Karpas-422 (cell line): ENCODE results near the gene SYNE3. TPM values are rescaled to one million over a fixed set of nuclear protein-coding genes. Genes with fewer than 3 reads are reported as not detected.

Experiments
- DNase-seq: peaks from one replicate; pipeline ENCODE4 v3.0.0-alpha.2; 2015
- H2AFZ ChIP-seq: fragments of 200-600 bp; sonication (generic); 2 replicates; pipeline ENCODE4 v1.6.1; 2014; ENCODE audit warnings: antibody characterized with exemption, low read length, mixed read lengths
- H3K27ac ChIP-seq: fragments of 200-600 bp; sonication (generic); 2 replicates; pipeline ENCODE4 v1.5.1; 2014; ENCODE audit warnings: mild to moderate bottlenecking, low read length, moderate library complexity
- H3K27me3 ChIP-seq: fragments of 200-600 bp; sonication (generic); 2 replicates; pipeline ENCODE4 v1.6.1; 2014; ENCODE audit warnings: low read length, mixed read lengths
- H3K36me3 ChIP-seq: fragments of 200-600 bp; sonication (generic); 2 replicates; pipeline ENCODE4 v1.6.1; 2014; ENCODE audit warnings: low read length, mixed read lengths; ENCODE audit not compliant: insufficient read depth
- H3K4me1 ChIP-seq: fragments of 200-600 bp; sonication (generic); 2 replicates; pipeline ENCODE4 v1.6.1; 2014; ENCODE audit warnings: mild to moderate bottlenecking, low read length, mixed read lengths
- H3K4me2 ChIP-seq: fragments of 200-600 bp; sonication (generic); 2 replicates; pipeline ENCODE4 v1.6.1; 2014; ENCODE audit warnings: low read length, low read depth, mild to moderate bottlenecking; ENCODE audit not compliant: poor library complexity, severe bottlenecking
- H3K4me3 ChIP-seq: fragments of 200-600 bp; sonication (generic); 2 replicates; pipeline ENCODE4 v1.5.1; 2014; ENCODE audit warnings: mild to moderate bottlenecking, antibody characterized with exemption, low read length, mixed read lengths
- H3K79me2 ChIP-seq: fragments of 200-600 bp; sonication (generic); 2 replicates; pipeline ENCODE4 v1.6.1; 2014; ENCODE audit warnings: mild to moderate bottlenecking, low read length, mixed read lengths
- H3K9ac ChIP-seq: fragments of 200-600 bp; sonication (generic); 2 replicates; pipeline ENCODE4 v1.6.0; 2014; ENCODE audit warnings: low read length
- H3K9me2 ChIP-seq: fragments of 200-600 bp; sonication (generic), shearing (Covaris generic); replicated peaks from 2 replicates; pipeline ENCODE4 v1.6.0; 2014; ENCODE audit warnings: mild to moderate bottlenecking, low read length, moderate library complexity; ENCODE audit not compliant: insufficient read depth
- H3K9me3 ChIP-seq: fragments of 300-700, 200-600 bp; sonication (generic); 2 replicates; pipeline ENCODE4 v1.6.1; 2014; ENCODE audit warnings: low read length, mixed read lengths
- H4K20me1 ChIP-seq: fragments of 200-600 bp; sonication (generic); 2 replicates; pipeline ENCODE4 v1.6.1; 2014; ENCODE audit warnings: mild to moderate bottlenecking, antibody characterized with exemption, low read length, low read depth; ENCODE audit not compliant: insufficient read depth
- total RNA-seq: library from RNA; depleted of rRNA; stranded (reverse); fragments of >200 nt; shearing (Covaris generic); gene quantifications from 2 replicates; pipeline ENCODE4 v1.2.3, GENCODE V29; 2014; ENCODE audit warnings: low replicate concordance; rRNA removed

The SYNE3 gene, protein sequence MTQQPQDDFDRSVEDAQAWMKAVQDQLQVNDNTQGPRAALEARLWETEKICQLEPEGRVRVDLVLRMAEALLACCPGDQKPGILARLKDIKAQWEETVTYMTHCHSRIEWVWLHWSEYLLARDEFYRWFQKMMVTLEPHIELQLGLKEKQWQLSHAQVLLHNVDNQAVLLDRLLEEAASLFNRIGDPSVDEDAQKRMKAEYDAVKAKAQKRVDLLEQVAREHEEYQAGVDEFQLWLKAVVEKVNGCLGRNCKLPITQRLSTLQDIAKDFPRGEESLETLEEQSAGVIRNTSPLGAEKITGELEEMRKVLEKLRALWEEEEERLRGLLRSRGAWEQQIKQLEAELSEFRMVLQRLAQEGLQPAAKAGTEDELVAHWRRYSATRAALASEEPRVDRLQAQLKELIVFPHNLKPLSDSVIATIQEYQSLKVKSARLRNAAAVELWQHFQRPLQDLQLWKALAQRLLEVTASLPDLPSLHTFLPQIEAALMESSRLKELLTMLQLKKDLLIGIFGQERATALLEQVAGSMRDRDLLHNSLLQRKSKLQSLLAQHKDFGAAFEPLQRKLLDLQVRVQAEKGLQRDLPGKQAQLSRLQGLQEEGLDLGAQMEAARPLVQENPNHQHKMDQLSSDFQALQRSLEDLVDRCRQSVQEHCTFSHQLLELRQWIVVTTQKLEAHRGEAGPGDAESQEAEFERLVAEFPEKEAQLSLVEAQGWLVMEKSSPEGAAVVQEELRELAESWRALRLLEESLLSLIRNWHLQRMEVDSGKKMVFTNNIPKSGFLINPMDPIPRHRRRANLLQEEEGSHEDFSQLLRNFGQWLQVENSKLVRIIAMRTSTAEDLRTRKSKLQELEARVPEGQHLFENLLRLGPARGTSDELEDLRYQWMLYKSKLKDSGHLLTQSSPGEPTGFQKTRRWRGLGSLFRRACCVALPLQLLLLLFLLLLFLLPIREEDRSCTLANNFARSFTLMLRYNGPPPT
- total RNA-seq, result 1.8 and 3.3 TPM in 2 replicates

DNA sequence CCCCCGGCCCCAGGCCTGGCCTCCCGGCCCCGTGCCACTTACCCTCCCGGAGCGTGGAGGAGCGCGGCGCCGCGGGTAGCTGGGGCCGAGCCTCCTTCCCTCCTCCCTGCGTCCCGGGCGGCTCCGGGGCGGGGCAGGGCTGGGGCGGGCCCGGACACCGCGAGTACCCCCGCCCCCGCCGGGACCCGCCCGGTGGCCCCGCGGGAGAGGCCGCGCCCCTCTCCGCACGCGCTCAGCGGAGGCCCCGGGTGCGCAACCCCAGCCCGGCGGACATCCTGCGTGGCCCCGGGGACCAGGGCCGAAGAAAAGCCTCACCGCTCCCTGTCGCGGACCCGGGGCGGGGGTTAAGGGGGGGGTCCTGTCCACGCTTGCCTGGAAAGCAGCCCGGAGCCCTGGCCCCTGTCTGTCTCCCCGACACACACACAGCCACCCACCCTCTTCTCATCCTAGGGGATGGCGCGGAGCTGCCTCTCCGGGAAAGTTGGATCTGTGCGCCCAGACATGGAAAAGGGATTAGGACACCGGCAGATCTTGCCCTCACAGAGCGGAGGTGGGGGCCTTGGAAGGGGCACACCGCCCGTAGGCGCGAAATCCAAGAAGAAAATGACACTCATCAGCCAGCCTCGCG is at the start of gene SYNE3:
Gene SYNE3, minus strand, starts transcription at position 97 of the 628 bp plus-strand sequence. CDS start 40,829 bp downstream, outside the sequence.
- no peaks in the 10 kb centered on the region for H3K79me2 ChIP-seq
- H3K9me3 ChIP-seq, result no peaks in the 10 kb centered on the region
- no peaks in the 10 kb centered on the region; the same call in 1 of the 2 replicates for H3K27me3 ChIP-seq
- peaks cover 50% of the 10 kb centered on the region for H3K4me1 ChIP-seq
- H3K4me3 ChIP-seq, result peak within 1 kb of the TSS; percentile 63
- no peaks in the 10 kb centered on the region for H3K36me3 ChIP-seq
- H3K9me2 ChIP-seq, result no peaks in the 10 kb centered on the region
- peak within 1 kb of the TSS; percentile 19; the same call in 1 of the 2 replicates for H2AFZ ChIP-seq
- no peaks in the 10 kb centered on the region; the same call in 1 of the 2 replicates for H4K20me1 ChIP-seq
- DNase-seq, result peak; percentile 55
- peak within 1 kb of the TSS; percentile 82 for H3K4me2 ChIP-seq
- H3K9ac ChIP-seq, result peak within 1 kb of the TSS; percentile 60
- no peak within 1 kb of the TSS for H3K27ac ChIP-seq

DNA sequence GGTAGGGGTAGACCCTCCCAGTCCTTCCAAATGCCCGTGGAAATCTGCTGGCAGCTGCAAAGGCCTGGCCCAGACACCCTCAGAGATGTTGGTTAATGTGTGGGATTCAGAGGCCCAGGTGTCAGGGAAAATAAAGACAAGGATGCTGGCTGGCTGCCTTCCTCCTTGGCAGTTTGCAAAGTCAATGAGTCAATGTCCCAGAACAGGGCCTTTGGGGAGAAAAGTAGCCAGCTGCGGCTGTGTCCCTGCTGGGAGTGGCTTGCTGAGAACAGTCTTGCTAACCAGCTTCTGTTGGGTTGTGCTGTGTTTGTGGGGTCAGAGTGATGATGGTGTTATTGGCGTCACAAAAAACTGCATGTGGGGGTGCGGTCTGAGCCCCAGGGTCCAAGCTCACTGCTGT is 47.6 kb upstream of the SYNE3 start:
- Histone ChIP-seq H4K20me1 (no peaks in the 10 kb centered on the region), H3K27ac (no peak overlapping the region), H3K4me1 (peaks cover 9% of the 10 kb centered on the region), H3K9me3 (no peaks in the 10 kb centered on the region), H3K36me3 (no peaks in the 10 kb centered on the region), H3K9ac (no peak overlapping the region), H3K9me2 (no peaks in the 10 kb centered on the region), H3K27me3 (no peaks in the 10 kb centered on the region), H3K79me2 (no peaks in the 10 kb centered on the region), H3K4me3 (no peak overlapping the region), H3K4me2 (no peak overlapping the region), H2AFZ (no peak overlapping the region)
- DNase-seq, result no peak

DNA sequence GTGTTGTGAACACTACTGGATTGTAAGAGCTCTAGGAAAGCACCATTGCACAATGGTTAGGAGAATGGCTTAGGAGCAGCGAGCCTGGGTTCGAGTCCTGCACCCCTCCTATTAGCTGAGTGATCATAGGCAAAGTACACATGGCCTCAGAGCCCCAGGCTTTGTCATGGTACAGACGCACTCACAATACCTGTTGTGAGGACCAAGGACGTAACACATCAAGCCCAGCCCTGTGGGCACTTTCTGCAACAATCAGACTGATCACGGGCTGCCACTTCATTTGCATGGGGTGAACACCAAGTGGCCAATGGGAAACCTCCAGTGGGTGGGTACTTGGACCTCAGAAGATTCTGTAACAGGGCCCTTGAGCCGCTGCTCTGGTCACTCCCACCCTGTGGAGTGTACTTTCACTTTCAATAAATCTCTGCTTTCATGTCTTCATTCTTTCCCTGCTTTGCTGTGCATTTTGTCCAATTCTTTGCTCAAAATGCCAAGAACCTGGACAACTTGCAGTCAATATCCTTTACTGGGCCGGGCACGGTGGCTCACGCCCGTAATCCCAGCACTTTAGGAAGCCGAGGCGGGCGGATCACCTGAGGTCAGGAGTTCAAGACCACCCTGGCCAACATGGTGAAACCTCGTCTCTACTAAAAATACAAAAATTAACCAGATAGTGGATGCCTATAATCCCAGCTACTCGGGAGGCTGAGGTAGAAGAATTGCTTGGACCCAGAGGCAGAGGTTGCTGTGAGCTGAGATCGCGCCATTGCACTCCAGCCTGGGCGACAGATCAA is 46.6 kb upstream of the SYNE3 start:
- Histone ChIP-seq H3K4me1 (peaks cover 9% of the 10 kb centered on the region), H4K20me1 (no peaks in the 10 kb centered on the region), H3K9me2 (no peaks in the 10 kb centered on the region), H3K4me3 (no peak overlapping the region), H3K4me2 (peak overlapping the region; percentile 8), H3K36me3 (no peaks in the 10 kb centered on the region), H3K27me3 (no peaks in the 10 kb centered on the region), H2AFZ (no peak overlapping the region), H3K27ac (no peak overlapping the region), H3K79me2 (no peaks in the 10 kb centered on the region), H3K9me3 (no peaks in the 10 kb centered on the region), H3K9ac (no peak overlapping the region)
- peak; percentile 53 for DNase-seq

DNA sequence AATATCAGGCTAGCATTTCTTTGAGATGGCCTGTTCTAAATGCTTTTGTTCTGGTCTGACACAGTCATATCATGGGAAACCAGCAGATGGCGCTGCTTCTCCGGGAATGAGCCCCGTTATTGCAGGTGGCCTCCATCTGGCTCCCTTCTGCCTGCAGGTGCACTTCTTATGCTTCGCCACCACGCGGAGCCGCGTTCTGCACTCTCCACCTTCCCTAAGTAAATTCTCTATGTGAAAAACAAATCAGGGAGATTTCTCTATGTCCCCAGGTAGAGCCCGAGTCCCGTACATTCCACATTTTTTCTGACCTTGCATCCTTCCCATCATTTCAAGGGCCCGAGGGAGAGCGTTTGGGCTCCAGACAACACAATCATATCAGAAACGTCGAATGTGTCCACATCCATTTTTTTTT is 44.6 kb upstream of the SYNE3 start:
- no peak overlapping the region for H2AFZ ChIP-seq
- DNase-seq, result peak; percentile 98
- H4K20me1 ChIP-seq, result no peaks in the 10 kb centered on the region
- no peaks in the 10 kb centered on the region for H3K9me3 ChIP-seq
- no peaks in the 10 kb centered on the region for H3K27me3 ChIP-seq
- no peak overlapping the region for H3K27ac ChIP-seq
- peaks cover 9% of the 10 kb centered on the region for H3K4me1 ChIP-seq
- no peaks in the 10 kb centered on the region for H3K79me2 ChIP-seq
- H3K9ac ChIP-seq, result no peak overlapping the region
- H3K4me2 ChIP-seq, result no peak overlapping the region
- no peak overlapping the region for H3K4me3 ChIP-seq
- H3K36me3 ChIP-seq, result no peaks in the 10 kb centered on the region
- no peaks in the 10 kb centered on the region for H3K9me2 ChIP-seq

DNA sequence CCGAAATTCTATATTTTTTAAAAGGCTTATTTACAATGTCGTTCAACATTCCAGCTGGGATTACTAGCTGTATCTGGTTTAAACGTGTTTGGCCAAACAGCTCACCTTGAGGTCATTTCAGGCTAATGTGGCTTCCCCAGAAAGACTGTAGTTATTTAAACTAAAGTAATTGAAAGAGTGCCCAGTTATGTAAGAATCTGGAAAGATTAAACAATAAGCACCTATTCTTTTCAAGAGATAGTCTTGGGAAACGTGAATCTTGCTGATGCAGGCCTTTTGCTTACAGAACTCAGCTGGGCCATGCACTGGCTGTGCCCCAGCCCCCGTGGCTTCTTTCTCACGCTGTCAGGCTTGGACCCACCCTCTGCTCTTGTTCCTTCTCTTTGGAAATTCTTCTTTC is 42.8 kb upstream of the SYNE3 start:
- Histone ChIP-seq H2AFZ (no peak overlapping the region), H3K79me2 (no peaks in the 10 kb centered on the region), H3K4me2 (no peak overlapping the region), H3K9me3 (no peaks in the 10 kb centered on the region), H3K27ac (no peak overlapping the region), H3K36me3 (no peaks in the 10 kb centered on the region), H4K20me1 (no peaks in the 10 kb centered on the region), H3K9ac (no peak overlapping the region), H3K4me1 (peaks cover 9% of the 10 kb centered on the region), H3K9me2 (no peaks in the 10 kb centered on the region), H3K27me3 (no peaks in the 10 kb centered on the region), H3K4me3 (no peak overlapping the region)
- DNase-seq, result no peak

DNA sequence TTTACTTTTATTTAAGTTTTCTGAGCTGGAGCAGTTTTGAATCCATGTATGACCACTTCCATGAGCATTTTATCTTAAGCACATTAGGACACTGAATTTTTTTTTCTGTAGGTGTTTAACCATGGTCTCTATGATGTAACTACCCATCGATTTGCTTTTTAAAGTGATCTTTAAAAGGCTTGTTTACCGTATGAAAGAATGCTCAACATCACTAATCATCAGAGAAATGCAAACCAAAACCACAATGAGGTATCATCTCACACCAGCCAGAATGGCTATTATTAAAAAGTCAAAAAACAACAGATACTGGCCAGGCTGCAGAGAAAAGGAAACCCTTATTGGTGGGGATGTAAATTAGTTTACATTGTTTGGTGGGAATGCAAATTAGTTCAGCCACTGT is 41.4 kb upstream of the SYNE3 start:
- no peaks in the 10 kb centered on the region for H3K79me2 ChIP-seq
- no peaks in the 10 kb centered on the region for H3K27me3 ChIP-seq
- no peak overlapping the region for H3K4me3 ChIP-seq
- no peaks in the 10 kb centered on the region for H3K36me3 ChIP-seq
- H3K9me3 ChIP-seq, result no peaks in the 10 kb centered on the region
- no peak for DNase-seq
- peaks cover 7% of the 10 kb centered on the region for H4K20me1 ChIP-seq
- no peak overlapping the region for H3K4me2 ChIP-seq
- H3K27ac ChIP-seq, result no peak overlapping the region
- H3K9ac ChIP-seq, result no peak overlapping the region
- peaks cover 4% of the 10 kb centered on the region for H3K4me1 ChIP-seq
- no peaks in the 10 kb centered on the region for H3K9me2 ChIP-seq
- H2AFZ ChIP-seq, result no peak overlapping the region

DNA sequence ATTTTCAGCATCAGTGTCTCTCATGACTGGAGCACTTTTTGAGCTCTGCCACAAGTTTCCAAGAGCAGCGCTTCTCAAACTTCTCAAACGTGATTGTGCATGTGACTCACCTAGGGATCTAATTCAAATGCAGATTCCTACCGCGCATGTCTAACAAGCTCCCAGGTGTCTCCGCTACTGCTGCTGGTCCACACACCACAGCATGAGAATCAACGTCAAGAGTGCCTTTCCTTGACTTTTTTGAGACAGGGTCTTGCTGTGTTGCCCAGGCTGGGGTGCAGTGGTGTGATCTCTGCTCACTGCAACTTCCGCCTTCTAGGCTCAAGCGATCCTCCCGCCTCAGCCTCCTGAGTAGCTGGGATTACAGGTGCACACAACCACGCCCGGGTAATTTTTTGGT is 40.8 kb upstream of the SYNE3 start:
- H3K9ac ChIP-seq, result no peak overlapping the region
- H3K4me1 ChIP-seq, result no peaks in the 10 kb centered on the region
- no peak for DNase-seq

More for the DNA sequence above, 40.8 kb upstream of the SYNE3 start:
- H3K79me2 ChIP-seq, result no peaks in the 10 kb centered on the region
- no peak overlapping the region for H3K4me2 ChIP-seq
- peaks cover 7% of the 10 kb centered on the region for H4K20me1 ChIP-seq
- no peaks in the 10 kb centered on the region for H3K27me3 ChIP-seq
- no peaks in the 10 kb centered on the region for H3K36me3 ChIP-seq
- no peaks in the 10 kb centered on the region for H3K9me3 ChIP-seq
- H3K9me2 ChIP-seq, result no peaks in the 10 kb centered on the region
- H2AFZ ChIP-seq, result no peak overlapping the region
- H3K27ac ChIP-seq, result no peak overlapping the region
- H3K4me3 ChIP-seq, result no peak overlapping the region
